Activated CD8-positive, alpha-beta memory T cell treated with anti-CD3 and anti-CD28 coated beads, Interleukin-2, amount 50 U/mL, for 4 hours (primary cell): ENCODE results near the gene SCAP.

ENCODE experiments used
- DNase-seq: peaks from one replicate; pipeline ENCODE4 v3.0.0-alpha.2; 2020

SCAP gene

DNA sequence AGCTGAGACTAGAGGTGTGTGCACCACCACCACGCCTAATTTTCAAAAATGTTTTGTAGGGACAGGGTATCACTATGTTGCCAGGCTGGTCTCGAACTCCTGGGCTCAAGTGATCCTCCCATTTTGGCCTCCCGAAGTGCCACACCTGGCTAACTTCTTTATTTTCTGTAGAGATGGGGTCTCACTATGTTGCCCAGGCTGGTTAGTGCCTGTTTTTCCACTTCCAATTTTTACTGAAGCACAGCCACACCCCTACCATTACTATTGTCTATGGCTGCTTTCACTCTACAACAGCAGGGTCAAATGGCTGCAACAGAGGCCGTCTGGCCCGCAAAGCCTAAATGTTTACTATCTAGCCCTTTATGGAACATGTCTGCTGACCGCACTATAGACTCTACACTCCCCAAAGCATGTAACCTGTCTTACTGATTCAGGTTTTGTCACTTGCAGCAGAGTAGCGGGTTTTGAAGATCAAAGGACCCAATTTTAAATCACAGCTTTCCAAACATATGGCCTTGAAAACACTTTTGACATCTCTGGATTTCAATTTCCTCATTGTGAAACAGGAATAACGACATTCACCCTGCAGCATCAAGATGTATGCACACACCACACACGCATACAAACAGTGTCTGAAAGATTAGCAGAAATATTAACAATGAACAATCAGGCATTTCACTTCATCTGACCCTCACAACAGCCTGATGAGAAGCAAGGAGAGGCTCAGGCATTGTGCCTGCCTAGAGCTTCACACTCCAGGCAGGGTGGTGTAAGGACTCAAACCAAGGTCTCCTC is 46.1 kb downstream of the SCAP start:
- no peak for DNase-seq

DNA sequence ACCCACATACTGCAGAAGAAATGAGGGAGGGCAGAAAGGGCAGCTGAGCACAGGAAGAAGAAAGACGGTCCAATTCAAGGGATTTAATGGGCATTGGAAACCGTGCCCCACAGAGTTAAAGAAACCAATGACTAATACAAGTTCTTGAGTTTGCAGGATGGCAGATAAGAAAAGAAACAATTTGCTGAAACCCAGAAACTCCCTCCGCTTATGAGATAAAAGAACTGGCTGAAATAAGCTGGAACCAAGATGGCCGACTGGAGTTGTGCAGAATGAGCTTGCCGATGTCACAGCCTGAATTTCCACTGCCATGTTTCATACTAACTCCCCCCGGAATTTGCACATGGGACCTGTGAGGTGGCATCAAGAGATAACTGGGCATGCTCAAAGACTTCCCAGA is 47.1 kb downstream of the SCAP start:
- no peak for DNase-seq

DNA sequence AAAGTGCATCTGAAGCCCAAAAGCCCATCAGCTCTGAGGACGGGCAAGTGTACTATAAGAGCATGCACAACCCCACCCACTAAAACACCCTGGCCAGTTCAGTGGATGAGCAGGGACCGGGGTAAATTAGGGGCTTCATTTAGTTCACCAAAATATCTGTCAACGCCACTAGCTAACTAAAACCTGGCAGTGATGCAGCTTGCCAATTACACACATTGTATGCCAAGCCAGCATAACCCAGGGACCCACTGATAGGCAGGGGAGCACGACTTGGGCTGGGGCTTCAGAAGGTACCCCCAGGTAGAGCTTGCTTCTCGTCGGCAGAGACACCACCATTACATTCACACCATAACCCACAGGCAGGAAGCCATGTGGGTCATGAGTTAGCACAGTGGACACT is 47.9 kb downstream of the SCAP start:
- no peak for DNase-seq

DNA sequence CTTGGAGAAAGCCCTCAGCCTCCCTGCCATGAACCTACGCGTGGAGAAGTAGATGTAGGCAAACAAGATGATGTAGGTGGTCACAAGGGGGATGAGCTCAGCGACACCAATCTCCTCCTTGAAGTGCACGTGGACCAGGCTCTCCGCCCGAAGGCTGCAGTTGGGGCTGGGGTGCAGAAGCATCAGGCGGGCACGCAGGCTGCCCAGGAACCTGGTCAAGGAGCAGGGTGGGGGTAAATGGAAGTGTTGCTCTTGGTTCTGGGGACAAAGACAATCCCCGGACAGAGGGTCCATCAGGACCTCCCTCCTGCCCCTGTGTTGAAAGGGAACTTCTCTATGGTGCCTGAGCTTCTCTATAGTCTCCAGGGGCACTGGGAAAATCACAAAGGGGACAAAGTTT is 49.8 kb downstream of the SCAP start:
- no peak for DNase-seq

DNA sequence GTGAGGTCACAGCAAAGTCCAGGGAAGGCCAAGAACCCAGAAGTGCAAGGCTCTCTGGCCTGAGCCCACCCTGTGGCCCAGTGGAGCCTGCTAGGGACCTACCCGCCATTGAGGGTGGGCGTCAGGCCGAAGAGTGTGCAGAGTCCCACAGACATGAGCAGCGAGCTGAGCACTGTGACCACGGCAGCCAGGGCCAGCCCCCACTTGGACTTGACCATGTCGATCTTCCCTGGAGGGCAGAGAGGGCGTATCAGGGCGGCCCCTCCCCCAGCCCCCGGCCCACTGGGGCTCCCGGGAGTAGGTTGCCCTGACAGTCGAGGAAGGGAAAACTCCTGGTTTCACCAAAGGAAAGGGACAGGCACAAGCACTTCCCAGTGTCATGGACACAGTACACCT is 50.4 kb downstream of the SCAP start:
- no peak for DNase-seq

DNA sequence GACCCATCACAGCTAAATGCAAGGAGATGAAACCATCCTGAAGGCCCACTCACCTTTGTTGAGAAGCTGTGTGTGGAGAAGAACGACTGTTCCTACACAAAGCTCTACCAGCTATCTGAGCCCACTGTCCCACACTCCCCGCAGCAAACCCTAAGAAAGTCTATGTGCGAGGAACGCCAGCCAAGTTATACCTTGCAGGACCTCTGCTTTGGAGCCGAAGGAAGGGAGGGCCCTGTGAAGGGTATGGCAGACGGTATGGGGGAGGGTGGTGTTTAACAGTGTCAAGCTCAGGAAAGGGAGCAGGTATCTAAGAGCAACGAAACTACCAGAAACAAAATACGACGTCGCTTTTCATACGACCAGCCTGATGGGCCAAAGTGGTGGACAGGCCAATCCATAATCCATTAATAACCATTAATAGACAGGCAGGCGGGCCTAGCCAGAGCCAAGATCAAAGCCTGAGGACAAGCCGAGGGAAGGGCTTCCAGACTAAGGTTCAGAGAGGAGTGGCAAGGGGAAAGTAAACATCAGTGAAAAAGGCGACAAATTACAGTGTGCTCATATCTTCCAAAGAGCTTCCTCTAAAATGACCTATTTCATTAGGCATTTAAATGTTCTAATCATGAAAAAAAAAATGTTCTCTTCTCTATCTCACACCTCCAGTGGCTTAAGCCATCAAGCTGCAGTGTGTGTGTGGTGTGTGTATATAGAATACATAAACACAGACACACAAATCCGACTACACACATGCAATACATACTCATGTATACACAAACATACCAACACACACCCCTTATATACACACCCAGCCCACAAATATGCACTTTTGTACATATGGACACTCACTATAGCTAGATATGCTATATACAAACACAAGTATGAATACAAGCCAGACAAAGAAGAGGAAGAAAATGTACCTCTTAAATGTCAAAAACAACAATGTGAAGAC is 51.0 kb downstream of the SCAP start:
- no peak for DNase-seq

DNA sequence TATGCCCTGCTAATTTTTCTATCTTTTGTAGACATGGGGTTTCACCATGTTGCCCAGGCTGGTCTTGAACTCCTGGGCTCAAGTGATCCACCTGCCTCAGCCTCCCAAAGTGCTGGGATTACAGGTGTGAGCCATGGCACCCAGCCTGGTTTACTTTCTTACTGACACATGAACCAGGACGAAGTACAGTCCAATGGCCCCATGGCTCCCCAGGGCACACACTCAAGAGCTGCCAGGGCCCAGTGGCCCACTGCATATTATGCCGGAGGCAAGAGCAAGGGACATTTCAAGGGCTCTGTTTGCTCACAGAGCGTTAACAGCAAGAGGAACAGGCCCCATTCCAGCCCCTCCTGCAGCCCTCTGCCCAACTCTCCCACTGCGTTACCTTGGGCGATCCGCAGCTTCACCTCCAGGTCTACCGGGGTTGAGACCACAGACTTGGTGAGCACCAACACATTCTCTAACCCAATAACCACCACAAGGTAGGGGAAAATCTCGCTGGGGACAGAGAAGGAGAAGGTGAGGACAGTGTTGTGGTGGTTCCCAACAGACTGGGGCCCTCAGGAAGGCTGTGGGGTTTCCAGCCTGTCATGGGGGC is 52.1 kb downstream of the SCAP start:
- no peak for DNase-seq

DNA sequence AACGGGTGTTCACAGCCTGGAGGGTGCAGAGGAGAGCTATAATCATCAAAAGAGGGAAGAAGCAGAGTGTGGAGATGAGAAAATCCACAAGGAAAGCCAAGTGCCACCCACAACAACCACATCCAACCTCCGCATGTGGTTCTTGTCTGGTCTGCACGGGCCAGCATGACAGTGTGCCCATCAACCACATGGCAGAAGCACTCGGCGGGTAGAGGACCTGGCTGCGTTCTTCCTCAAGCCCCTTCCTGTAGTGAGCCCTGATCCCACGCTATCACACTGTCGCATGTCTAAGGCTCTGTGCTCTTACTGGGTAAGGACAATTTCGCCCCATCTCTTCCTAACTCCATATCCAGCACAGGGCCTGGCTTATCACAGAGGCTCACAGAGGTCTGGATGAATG is 53.0 kb downstream of the SCAP start:
- no peak for DNase-seq

DNA sequence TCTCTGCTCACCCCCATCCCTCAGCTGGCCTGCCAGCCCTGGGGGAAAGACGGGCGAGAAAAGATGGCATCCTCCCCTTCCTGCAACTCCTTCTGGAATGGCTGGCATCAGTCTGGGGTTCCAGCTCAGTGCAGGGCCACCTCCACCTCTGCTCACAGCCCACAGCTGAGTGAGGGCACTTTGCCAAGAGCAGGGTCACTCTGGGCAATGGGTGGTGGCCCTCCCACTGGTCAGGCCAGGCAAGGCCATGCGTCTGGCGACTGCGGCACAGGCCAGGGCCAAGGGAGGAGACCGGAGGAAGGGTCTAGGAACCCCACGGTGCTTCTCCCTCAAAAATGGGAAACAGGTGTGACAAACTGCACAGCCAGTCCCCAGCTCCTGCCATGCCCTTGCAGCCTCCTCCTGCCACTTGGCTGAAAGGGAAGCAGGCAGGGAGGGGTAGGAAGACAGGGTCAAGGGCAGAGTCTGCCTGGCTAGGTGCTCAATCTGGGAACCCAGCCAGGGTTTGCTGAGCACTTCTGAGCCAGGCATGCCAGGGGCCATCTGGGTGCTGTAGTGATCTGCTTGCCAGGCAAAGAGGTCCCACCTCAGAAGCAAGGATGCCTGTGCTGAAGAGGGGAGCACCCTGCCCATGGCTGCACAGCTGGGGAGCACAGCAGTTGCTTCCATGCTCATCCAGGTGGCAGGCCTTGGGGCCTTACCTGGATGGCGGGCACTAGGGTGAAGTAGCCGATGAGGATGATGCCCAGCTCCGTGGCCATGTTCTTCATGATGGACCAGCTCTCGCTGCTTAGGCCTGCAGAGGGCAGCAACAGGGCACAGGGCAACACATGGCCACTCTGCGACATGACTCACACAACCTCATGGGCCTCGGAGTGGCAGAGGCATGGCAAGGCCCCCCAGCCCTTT is 53.7 kb downstream of the SCAP start:
- peak; percentile 17 for DNase-seq

DNA sequence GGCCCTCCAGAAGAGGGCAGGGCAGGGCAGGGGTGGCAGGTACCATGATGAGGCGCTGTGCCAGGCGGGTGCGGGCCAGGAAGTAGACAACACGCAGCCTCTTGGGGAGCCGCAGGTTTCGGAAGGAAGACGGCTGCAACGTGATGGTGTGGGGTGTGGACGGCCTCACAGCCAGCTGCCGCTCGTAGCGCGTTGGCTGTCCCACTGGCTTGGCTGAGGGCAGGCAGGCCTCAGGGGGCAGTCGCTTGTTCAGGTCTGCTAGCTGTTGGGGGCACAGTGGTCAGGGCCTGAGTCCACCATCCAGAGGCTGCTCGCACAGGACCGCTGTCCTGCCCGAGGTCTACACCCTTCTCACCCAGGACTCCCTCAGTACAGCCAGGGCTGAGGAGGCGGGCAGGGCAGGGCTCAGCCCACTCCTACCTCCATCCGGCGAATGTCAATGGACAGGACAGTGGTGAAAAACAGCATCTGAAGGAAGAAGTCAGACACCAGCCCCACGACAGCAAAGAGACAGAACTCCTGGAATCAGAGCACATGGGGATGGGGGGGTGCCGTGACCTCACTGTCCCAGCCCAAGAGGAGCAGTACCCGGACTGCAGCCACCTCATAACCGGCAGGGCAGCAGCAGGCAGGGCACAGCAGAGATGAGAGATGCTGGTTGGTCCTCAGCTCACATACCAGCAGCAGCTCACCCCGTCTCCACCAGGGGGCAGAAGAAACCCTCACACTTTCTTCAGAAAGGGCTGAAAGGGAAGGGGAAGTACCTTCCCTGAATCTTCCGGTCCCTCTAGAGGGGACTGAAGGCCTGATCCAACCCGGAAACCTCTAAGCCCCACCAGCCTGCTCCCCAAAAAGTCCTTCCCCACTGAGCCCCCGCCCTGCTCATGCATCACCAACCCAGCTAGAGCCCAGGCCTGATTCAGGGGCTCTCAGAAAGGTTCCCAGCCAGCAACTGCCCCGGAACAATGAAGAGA is 54.9 kb downstream of the SCAP start:
- peak; percentile 89 for DNase-seq

DNA sequence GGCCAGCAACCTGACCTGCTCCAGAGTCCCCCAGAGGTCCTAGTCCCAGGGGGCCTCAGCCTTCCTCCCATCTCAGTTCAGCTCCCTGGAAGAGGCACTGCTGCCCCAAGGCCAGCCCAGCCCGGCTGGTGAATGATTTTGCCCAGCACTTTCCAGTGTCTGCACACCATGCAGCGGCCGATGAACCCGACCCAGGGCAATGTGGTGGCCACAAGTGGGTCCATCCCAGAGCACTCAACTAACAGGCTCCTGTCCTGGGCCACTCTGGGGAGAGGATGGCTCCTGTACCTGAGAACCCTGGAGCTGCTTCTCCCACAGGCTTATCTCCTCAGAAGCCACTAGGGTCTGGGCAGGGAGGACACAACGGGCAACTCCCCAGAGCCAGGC is 55.7 kb downstream of the SCAP start:
- no peak for DNase-seq

DNA sequence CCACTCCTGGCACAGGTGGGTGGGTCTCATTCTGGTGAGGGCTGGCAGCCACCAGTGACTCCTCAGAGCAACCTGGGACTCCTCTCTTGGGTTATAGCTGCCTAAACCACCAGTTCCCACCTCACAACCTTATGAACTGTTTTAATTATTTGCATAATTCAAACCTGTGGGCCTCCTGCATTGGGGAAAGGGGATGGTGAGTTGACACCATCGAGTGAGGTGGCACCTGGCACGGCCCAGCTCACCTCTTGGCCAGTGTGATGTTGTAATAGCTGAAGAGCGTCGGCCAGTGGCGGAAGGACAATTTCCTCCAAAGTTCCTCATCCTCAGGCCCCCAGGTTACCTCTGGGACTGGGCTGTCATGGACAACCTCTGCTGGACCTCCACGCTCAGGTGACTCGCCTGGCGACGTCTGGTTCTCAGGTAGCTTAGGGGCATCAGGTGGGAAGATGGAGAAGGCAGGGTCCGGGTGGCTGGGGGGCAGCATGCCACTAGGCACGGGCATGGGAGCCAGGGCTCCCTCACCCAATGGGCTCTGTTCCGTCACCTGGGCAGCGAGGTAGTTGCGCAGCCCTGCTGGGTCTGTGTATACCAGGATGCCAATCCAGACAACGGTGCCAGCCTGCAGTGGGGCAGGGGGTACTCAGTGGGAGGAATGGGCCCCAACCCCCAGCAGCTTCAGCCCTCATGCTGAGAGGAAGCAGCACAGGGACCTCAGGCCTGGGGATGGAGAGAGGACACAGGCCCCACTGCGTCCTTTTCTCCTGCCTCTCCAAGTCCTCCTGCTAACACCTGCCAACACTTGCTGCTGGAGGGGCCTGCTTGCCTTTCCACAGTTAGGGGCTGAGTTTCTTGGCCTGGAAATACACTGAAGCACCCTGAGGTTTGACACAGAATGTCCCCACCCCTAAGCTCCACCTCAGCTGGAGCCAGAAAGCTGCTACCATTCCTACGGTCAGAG is 56.4 kb downstream of the SCAP start:
- peak; percentile 16 for DNase-seq

DNA sequence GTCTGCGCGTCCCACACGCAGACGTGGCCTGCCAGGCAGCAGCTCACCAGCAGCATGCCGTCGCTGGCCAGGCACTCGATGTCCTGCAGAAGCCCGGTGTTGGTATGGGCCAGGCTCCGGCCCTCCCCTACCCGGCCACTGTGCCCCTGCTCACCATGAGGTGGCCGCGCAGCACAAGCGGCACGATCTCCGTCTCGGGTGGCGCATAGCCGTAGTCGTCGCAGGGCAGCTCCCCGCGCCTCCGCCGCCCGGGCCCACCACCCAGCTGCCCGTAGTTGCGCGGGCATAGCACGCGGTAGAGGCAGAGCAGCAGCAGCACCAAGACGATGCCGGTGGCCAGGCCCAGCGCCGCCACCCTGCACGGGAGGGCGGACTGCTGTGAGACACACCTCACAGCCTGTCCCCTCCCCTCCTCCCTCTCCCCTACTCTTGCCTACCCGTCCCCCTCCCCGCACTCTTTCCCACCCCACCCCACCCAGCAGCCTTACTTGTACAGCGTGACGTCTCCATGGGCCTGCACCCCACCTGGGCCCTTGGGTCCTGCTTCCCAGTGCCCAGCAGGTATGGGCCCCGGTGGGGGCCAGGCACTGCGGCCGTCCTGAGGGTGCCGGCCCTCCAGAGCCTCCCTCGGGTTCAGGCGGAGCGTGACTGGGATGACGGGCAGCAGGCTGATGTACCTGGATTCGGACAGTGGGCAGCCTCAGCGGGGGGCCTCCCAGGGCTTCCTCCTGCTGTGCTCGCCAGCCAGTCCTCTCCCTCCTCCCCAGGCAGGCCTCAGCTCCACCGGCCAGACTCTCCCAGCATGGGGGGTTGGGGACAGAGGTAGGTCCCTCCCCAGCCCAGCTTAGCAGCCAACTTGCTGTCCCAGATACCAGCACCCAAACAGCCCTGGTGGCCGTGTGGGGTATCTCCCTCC is 57.3 kb downstream of the SCAP start:
- no peak for DNase-seq

DNA sequence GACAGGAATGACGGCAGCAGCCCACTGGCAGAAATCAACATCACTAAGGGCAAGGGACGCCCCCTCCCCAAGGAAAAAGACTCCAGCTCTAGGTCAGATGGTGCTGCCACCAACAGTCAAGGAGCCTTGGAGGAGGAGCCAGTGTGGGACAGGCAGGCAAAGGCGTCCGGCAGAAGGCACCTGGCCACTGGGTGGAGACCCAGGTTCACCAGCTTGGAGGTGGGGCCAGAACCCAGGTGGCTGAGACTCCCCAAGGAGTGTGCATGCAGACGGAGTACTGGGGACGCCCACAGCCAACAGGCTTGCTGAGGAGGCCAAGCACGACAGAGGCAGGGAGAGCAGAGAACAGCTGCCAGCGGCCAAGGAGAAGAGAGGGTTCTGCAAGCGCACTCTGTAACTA is 59.7 kb downstream of the SCAP start:
- no peak for DNase-seq

DNA sequence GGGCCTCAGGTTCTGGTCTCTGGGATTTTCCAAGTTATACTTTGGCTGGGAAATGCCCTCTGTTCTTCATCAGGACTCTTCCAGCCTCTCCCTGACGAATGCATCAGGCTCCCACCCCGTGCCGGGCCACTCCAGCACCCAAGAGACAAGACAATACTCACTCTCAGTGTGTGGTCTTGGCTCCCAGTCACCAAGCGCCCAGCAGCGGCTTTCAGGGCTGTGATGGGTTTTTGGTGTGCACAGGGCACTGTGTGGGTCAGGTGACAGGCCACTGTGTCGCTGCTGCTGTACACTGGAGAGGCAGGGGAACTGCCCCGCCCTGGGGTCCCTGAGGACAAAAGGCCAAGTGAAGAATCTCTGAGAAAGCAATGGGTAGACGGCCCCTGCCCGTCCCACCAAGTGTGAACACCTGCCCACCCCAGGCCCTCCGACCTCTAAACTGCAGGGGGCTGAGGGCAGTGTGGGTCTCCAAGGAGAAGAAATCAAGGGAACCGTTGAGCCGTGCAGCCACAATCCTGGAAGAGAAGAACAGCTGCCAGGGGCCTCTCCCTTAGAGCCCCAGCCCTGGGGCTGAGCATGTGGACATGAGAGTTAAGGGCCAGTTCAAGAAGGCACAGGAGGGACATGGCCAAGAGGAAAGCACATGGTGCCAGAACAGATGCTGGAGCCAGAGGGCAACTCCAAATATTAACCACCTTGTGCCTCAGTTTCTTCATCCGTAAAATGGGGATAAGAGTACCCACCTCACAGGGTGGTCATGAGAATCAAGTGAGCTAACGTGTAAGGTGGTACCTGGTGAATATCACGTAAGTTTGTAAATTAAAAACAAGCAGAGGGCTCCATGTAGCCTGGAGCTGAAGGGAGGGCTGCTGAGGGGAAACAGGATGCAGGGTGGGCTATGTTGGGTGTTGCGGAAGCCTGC is 60.8 kb downstream of the SCAP start:
- DNase-seq = no peak

DNA sequence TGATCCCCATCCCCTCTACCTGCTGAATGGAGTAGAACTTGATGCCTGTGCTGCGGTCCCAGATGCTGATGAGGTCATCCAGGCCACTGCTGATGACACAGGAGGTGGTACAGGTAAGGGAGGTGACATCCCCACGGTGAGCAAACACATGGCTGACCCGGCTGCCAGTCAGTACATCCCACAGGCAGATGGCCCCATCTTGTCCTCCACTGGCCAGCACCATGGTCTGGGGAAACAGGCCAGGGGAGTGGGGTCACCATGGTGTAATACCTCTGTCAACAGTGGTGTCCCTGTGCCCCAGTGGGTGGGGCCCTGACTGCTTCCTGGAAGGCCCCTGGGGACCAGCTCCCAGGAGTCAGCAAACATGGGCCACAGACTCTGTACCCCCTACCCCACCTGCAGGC is 61.6 kb downstream of the SCAP start:
- DNase-seq = no peak

DNA sequence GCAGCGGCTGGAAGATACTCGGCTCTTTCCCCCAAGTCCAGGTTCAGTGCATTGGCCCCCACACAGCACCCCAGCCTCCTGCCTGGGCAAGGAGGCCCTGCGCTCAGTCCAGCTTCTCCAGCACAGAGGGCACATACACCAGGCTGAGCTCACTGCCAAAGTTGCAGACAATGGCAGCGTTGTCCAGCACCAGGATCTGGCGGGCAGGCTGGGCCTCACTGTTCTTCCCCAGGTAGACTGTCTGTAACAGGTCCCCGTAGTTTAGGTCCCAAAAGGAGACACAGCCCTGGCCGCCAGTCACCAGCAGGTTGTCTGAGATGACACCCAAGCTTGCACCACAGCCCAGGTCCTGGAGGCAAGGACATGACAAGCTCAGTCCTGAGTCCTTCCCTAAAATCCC is 62.0 kb downstream of the SCAP start:
- DNase-seq = no peak
